ENCODE measurements around the gene EPOP. TPM values are rescaled to one million over a fixed set of nuclear protein-coding genes. Genes with fewer than 3 reads are reported as not detected.

The EPOP gene
- total RNA-seq, 1 donor from 2014 or later = 1.0 TPM

DNA sequence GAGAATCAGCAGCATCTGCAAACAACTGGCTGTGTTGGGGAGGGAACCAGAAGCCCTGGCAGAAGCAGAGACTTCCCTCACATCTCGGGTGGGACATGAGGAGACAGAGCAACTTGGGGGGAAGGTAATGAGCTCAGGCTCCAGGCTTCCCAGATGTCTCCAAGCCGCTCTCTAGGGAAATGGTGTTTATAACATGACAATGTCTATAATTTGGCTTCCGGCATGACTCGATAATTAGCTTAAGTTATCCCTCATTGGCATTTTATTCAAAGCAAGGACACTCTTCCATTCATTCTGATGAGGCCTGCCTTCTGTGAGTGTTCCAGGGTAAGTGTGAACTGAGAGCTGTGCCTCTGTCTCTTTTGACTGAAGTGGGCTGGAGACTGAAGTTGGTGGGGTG is 15.6 kb upstream of the EPOP start:
- intact Hi-C loops (cut with DNase I) = no loop called here
- H3K4me3 ChIP-seq = no peak overlapping the region
- no peaks in the 10 kb centered on the region for H3K9me3 ChIP-seq
- ATAC-seq = no peak
- H3K27me3 ChIP-seq (ENCODE audit: low read depth) = no peaks in the 10 kb centered on the region
- TF ChIP-seq CTCF (IDR thresholded peaks at IDR 0.05) = no peak
- no peak overlapping the region for H3K27ac ChIP-seq
- peaks cover 13% of the 10 kb centered on the region for H3K4me1 ChIP-seq
- DNase-seq = no peak
- no peaks in the 10 kb centered on the region for H3K36me3 ChIP-seq

DNA sequence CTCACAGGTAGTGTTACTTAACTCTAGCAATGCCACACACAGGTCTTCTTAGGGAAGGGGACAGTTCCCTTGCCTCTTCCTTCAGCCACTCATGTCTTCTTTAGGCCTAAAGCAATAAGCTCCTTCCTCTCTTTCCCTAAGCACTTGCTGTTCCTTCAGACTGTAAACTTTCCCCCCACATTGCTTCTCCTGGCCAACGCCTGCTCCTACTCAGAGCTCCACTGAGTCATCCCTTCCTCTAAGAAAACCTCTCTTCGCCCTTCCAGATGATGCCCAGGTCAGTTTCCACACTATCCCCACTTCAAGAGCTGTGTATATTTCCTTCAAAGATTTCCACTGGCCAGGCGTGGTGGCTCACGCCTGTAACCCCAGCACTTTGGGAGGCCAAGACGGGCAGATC is 12.5 kb upstream of the EPOP start:
- Histone ChIP-seq H3K27me3 (ENCODE audit: low read depth) (no peaks in the 10 kb centered on the region), H3K36me3 (no peaks in the 10 kb centered on the region), H3K4me3 (no peak overlapping the region), H3K9me3 (no peaks in the 10 kb centered on the region), H3K4me1 (no peaks in the 10 kb centered on the region), H3K27ac (no peak overlapping the region)
- TF ChIP-seq CTCF (IDR thresholded peaks at IDR 0.05) = no peak
- intact Hi-C loops (cut with DNase I) = no loop called here
- DNase-seq (no peak), ATAC-seq (no peak)

- no peak for TF ChIP-seq CTCF (IDR thresholded peaks at IDR 0.05)
- peak; percentile 59 for DNase-seq
- no peaks in the 10 kb centered on the region for H3K27me3 ChIP-seq (ENCODE audit: low read depth)
- no peaks in the 10 kb centered on the region for H3K4me1 ChIP-seq
- H3K36me3 ChIP-seq = no peaks in the 10 kb centered on the region
- H3K27ac ChIP-seq = no peak overlapping the region
- H3K9me3 ChIP-seq = no peaks in the 10 kb centered on the region
- intact Hi-C loops (cut with DNase I) = no loop called here
- peak; percentile 40 to 48 for ATAC-seq
- H3K4me3 ChIP-seq = no peak overlapping the region
Observed at GRCh38 chr17:38685491-38685890, 10.7 kb upstream of the EPOP start.

- Histone ChIP-seq H3K4me3 (no peak overlapping the region), H3K4me1 (peaks cover 10% of the 10 kb centered on the region), H3K36me3 (no peaks in the 10 kb centered on the region), H3K27me3 (ENCODE audit: low read depth) (no peaks in the 10 kb centered on the region), H3K9me3 (no peaks in the 10 kb centered on the region), H3K27ac (no peak overlapping the region)
- DNase-seq (no peak), ATAC-seq (no peak)
- TF ChIP-seq CTCF (IDR thresholded peaks at IDR 0.05) = no peak
- intact Hi-C loops (cut with DNase I) = no loop called here
Observed at GRCh38 chr17:38681096-38681495, 6.3 kb upstream of the EPOP start.

DNA sequence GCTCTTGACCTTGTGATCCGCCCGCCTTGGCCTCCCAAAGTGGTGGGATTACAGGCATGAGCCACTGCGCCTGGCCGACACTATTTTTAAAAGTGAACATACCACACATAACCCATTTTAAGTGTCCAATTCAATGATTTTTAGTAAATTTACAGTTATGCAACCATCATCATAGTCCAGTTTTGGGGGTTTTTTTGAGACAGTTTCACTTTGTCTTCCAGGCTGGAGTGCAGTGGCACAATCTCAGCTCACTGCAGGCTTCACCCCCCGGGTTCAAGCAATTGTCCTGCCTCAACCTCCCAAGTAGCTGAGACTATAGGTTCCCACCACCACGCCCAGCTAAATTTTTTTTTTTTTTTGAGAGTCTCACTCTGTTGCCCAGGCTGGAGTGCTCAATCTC is 3.1 kb upstream of the EPOP start:
- intact Hi-C loops (cut with DNase I) = loop anchor here (10.0 kb wide), 1 partner anchor 47 kb away; no protein-coding TSS in a partner anchor
- no peak overlapping the region for H3K4me3 ChIP-seq
- H3K9me3 ChIP-seq = no peaks in the 10 kb centered on the region
- no peak for ATAC-seq
- no peak for DNase-seq
- H3K4me1 ChIP-seq = peaks cover 31% of the 10 kb centered on the region
- H3K36me3 ChIP-seq = no peaks in the 10 kb centered on the region
- no peak for TF ChIP-seq CTCF (IDR thresholded peaks at IDR 0.05)
- no peak overlapping the region for H3K27ac ChIP-seq
- H3K27me3 ChIP-seq (ENCODE audit: low read depth) = peaks cover 18% of the 10 kb centered on the region
